Measurements from ENCODE around the gene ADGRB3.

- TF ChIP-seq, protein P1, sequence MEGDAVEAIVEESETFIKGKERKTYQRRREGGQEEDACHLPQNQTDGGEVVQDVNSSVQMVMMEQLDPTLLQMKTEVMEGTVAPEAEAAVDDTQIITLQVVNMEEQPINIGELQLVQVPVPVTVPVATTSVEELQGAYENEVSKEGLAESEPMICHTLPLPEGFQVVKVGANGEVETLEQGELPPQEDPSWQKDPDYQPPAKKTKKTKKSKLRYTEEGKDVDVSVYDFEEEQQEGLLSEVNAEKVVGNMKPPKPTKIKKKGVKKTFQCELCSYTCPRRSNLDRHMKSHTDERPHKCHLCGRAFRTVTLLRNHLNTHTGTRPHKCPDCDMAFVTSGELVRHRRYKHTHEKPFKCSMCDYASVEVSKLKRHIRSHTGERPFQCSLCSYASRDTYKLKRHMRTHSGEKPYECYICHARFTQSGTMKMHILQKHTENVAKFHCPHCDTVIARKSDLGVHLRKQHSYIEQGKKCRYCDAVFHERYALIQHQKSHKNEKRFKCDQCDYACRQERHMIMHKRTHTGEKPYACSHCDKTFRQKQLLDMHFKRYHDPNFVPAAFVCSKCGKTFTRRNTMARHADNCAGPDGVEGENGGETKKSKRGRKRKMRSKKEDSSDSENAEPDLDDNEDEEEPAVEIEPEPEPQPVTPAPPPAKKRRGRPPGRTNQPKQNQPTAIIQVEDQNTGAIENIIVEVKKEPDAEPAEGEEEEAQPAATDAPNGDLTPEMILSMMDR (conservative IDR thresholded peaks at IDR 0.05; ENCODE audit: low read depth, low read length): no peak
- TF ChIP-seq EZH2 (IDR thresholded peaks at IDR 0.05; ENCODE audit: borderline replicate concordance, low read depth, low read length, poor library complexity, severe bottlenecking): no peak
These were observed 122.7 kb downstream of the ADGRB3 start for GRCh38 chr6:68757821-68758220.

Measured in A673 (cell line).